ENCODE data around the gene UFC1. TPM values are rescaled to one million over a fixed set of nuclear protein-coding genes. Genes with fewer than 3 reads are reported as not detected.

UFC1 gene
- total RNA-seq, 1 donor = 111 TPM

DNA sequence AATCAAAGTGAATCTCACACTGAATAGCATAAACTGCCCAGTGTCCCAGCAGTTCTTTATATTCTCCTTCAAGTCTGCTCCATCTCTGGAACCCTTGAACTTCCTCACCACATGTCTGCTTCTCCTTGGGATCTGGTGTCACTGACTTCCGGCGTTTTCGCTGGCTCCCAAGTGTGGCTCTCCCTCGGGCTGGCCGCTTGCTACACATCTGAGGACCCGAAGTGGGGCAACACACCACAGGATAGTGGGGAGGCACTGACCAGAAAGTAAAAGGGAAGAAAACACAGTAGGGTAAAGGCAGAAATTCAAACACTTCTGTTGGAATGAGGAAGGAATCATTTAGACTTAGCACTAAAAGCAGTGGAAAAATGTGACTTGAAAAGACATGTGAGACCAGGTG lies 30.8 kb upstream of the UFC1 start:
- no peak for DNase-seq (ENCODE audit: low read depth)
- TF ChIP-seq, protein P1, sequence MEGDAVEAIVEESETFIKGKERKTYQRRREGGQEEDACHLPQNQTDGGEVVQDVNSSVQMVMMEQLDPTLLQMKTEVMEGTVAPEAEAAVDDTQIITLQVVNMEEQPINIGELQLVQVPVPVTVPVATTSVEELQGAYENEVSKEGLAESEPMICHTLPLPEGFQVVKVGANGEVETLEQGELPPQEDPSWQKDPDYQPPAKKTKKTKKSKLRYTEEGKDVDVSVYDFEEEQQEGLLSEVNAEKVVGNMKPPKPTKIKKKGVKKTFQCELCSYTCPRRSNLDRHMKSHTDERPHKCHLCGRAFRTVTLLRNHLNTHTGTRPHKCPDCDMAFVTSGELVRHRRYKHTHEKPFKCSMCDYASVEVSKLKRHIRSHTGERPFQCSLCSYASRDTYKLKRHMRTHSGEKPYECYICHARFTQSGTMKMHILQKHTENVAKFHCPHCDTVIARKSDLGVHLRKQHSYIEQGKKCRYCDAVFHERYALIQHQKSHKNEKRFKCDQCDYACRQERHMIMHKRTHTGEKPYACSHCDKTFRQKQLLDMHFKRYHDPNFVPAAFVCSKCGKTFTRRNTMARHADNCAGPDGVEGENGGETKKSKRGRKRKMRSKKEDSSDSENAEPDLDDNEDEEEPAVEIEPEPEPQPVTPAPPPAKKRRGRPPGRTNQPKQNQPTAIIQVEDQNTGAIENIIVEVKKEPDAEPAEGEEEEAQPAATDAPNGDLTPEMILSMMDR (IDR thresholded peaks at IDR 0.05; ENCODE audit: insufficient read depth, low read length) = no peak
- H3K4me3 ChIP-seq (ENCODE audit: low read depth, low read length) = no peak overlapping the region

GRCh38 chr1:161127649-161128048 lies 26.1 kb upstream of the UFC1 start:
- DNase-seq (ENCODE audit: low read depth) = no peak
- H3K4me3 ChIP-seq (ENCODE audit: low read depth, low read length) = no peak overlapping the region
- TF ChIP-seq, protein P1 (IDR thresholded peaks at IDR 0.05; ENCODE audit: insufficient read depth, low read length) = no peak

DNA sequence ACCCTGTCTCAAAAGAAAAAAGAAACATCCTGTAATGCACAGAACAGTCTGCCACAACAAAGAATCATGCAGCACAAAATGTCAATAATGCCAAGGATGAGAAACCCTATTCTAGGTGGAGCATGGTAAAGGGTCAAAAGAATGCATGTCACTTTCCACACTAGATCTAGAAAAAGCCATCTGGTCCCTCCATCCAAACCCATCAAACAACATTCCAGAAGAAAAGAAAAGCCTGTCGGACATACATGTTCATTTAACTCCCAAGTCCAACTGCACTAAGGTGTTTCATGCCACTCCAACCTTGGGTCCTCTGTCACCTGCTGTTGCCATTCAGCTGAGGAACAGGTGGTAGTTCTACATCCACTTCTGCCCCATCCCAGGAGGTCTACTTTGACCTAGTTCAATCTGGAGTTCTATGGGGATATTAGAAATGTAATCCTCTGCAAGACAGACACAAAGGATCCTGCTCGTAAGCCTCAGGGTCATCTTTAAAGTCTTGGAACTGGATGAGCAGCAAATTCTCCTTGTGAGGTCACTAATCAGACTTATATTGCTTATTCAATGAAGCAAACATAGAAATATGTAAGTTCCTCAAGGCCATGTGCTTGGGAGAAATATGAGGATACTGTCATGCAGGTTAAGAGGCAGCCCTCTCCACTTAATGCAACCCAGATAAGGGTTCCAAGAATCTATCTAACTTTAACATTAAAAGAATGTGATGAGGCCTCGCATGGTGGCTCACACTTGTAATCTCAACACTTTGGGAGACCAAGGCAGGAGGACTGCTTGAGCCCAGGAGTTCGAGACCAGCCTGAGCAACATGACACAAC lies 25.0 kb upstream of the UFC1 start:
- H3K4me3 ChIP-seq (ENCODE audit: low read depth, low read length) = no peak overlapping the region
- TF ChIP-seq, protein P1 (IDR thresholded peaks at IDR 0.05; ENCODE audit: insufficient read depth, low read length) = no peak
- no peak for DNase-seq (ENCODE audit: low read depth)

- TF ChIP-seq, protein P1 (IDR thresholded peaks at IDR 0.05; ENCODE audit: insufficient read depth, low read length) = no peak
- H3K4me3 ChIP-seq (ENCODE audit: low read depth, low read length) = peak overlapping the region; percentile 99
- DNase-seq (ENCODE audit: low read depth) = no peak
Observed at GRCh38 chr1:161130266-161130665, 23.5 kb upstream of the UFC1 start.

DNA sequence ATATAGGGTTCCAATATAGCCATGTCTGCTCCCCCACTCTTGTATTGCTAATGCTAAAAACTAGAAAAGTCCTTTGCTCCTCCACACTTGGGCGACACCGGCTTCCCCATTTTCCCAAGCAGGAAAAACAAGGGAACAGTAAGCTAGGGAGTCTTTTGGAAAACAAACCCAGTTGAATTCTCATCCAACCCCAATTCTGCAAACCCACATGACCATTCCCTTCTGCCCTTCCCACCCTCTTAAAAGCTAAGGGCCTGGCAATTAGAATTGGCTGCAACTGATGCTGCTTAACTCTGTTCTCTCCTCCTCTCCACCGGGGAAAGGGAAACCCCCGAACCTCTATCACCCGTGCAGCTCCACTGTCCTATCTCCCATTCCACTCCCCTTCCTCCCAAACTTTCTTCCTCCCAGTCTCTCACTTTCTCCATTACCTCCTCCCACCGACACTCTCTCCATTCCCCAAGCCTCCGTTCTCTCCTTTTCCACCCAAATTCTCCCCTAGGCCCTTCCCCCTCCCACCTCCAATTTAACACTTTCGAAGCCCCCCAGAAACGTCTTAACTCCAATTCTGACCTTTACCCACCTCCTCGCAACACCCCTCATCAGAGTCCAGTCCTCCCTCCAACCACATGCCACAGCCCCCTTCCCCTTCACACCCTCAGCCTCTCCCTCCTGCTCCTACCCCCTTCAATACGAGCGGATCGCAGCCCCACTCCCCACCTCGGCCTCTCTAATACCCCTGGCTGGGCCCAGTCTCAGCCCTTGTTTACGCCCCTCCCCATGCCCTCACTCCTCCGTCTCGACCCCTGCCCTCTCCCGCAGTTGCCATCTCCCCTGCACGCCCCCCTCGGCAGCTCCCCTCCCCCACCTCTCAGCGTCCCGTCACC lies 22.0 kb upstream of the UFC1 start:
- TF ChIP-seq, protein P1 (IDR thresholded peaks at IDR 0.05; ENCODE audit: insufficient read depth, low read length) = no peak
- peak; percentile 56 for DNase-seq (ENCODE audit: low read depth)
- H3K4me3 ChIP-seq (ENCODE audit: low read depth, low read length) = peak overlapping the region; percentile 99

DNA sequence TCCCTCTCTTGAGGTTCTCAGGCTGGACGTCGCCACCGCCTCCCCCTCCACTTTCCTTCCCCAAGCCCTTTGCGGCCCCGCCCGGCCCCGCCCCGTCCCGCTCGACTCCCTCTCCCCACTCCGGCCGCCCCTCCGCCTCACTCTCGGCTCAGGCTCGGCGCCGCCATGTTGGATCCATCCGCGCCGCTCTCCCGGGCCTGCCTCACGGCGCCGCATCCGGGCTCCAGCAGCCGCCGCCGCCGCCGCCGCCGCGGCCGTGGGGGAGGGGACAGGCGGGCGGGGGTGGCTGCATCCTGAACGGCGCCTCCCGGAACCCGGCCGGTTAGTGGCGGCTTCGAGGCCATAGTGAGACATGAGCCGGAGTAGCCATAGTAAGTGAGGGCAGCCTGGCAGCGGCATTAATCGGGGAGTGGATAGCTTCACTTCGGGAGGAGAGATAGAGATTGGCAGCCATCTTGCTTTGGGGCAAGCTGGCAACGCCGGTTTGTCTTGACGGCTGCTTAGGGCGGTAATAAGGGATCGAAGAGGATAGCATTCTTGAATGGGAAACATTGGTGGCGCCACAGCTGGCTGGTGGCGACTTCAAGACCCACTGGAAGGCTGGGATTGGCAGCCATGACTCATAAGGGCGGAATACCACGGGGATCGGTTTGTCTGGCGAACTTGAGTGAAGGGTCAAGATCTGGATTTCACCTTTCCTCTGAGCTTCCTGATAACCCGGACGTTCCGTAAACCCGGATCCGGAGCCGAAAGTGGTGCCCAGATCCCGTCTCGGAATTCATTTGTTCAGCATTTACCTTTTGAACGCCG lies 21.2 kb upstream of the UFC1 start, which contains the start of gene DEDD:
Gene DEDD (minus strand): TSS at position 258 of the 810 bp plus-strand sequence. CDS start 8,205 bp downstream, outside the sequence.
- peak; percentile 95 for DNase-seq (ENCODE audit: low read depth)
- TF ChIP-seq, protein P1 (IDR thresholded peaks at IDR 0.05; ENCODE audit: insufficient read depth, low read length) = no peak
- peak within 1 kb of the TSS; percentile 99 for H3K4me3 ChIP-seq (ENCODE audit: low read depth, low read length)

Measured in fibroblast of the aortic adventitia (primary cell).